Body of pancreas (tissue), 4 donors: ENCODE data around the gene COPA.

ENCODE experiments used
- CTCF ChIP-seq, 7 experiments: fragments of 450-650 bp in 4 of 7; fragments of 200-600 bp in 3 of 7; sonication (generic) in 3 of 7; IDR thresholded peaks; one replicate each; pipeline ENCODE4 v1.5.1; 2016 to 2019; ENCODE audit warnings: antibody characterized with exemption in 7 of 7
- POLR2A ChIP-seq, 3 donors: fragments of 450-650 bp; IDR thresholded peaks; one replicate each; pipeline ENCODE4 v1.6.1; 2016; ENCODE audit warnings: antibody characterized with exemption in 3 of 3, mild to moderate bottlenecking in 2 of 3

GRCh38 chr1:160363010-160363409, 20.0 kb upstream of the COPA start:
- TF ChIP-seq POLR2A (IDR thresholded peaks at IDR 0.05) = no peak
- TF ChIP-seq CTCF (IDR thresholded peaks at IDR 0.05) = no peak
